Liver (tissue), 9 donors: ENCODE results near the gene USP15. TPM values are rescaled to one million over a fixed set of nuclear protein-coding genes. Genes with fewer than 3 reads are reported as not detected.
A peak's percentile ranks its signal among the peaks of the same experiment; 100 is the strongest.

Experiments used
- DNase-seq: peaks from one replicate; pipeline ENCODE4 v3.0.0-alpha.2; 2017; ENCODE audit warnings: low spot score
- H3K27ac ChIP-seq, 2 donors: one replicate each; pipeline ENCODE4 v1.7.0; 2013; ENCODE audit warnings: inconsistent platforms in 2 of 2, low read length in 2 of 2, control low read depth in 1 of 2, low read depth in 1 of 2, mild to moderate bottlenecking in 1 of 2
- H3K27me3 ChIP-seq, 4 donors: one replicate each; pipeline versions ENCODE4 v1.6.1 to v1.7.0; 2013; ENCODE audit warnings: low read length in 3 of 4, inconsistent platforms in 1 of 4, mild to moderate bottlenecking in 1 of 4, moderate library complexity in 1 of 4; ENCODE audit not compliant: control insufficient read depth in 4 of 4, insufficient read depth in 4 of 4
- H3K36me3 ChIP-seq, 4 donors: one replicate each; pipeline versions ENCODE4 v1.6.1 to v1.7.0; 2013; ENCODE audit warnings: low read length in 3 of 4, mild to moderate bottlenecking in 3 of 4, low read depth in 1 of 4, moderate library complexity in 1 of 4; ENCODE audit not compliant: control insufficient read depth in 4 of 4, insufficient read depth in 3 of 4
- H3K4me1 ChIP-seq, 4 donors: one replicate each; pipeline versions ENCODE4 v1.6.1 to v1.7.0; 2013; ENCODE audit warnings: low read length in 3 of 4, mild to moderate bottlenecking in 3 of 4, moderate library complexity in 1 of 4; ENCODE audit not compliant: control insufficient read depth in 4 of 4, insufficient read depth in 4 of 4
- H3K4me3 ChIP-seq, 3 donors: one replicate each; pipeline versions ENCODE4 v1.6.1 to v1.7.0; 2013; ENCODE audit warnings: low read length in 3 of 3, control low read depth in 1 of 3, low read depth in 1 of 3, mild to moderate bottlenecking in 1 of 3
- H3K9ac ChIP-seq, 2 donors: one replicate each; pipeline ENCODE4 v1.7.0; 2013; ENCODE audit warnings: low read length in 2 of 2, mild to moderate bottlenecking in 2 of 2, moderate library complexity in 2 of 2, control low read depth in 1 of 2, low read depth in 1 of 2
- H3K9me3 ChIP-seq, 4 donors: one replicate each; pipeline versions ENCODE4 v1.6.1 to v1.7.0; 2013; ENCODE audit warnings: low read length in 3 of 4; ENCODE audit not compliant: control insufficient read depth in 4 of 4
- ATF3 ChIP-seq: IDR thresholded peaks from 2 replicates; pipeline ENCODE4 v1.6.1; 2016; ENCODE audit warnings: antibody characterized with exemption
- EGR1 ChIP-seq, 2 donors: IDR thresholded peaks; 2 replicates each; pipeline ENCODE4 v1.6.1; 2016 to 2018; ENCODE audit warnings: antibody characterized with exemption in 2 of 2, low read depth in 2 of 2
- FOXA1 ChIP-seq: IDR thresholded peaks from 2 replicates; pipeline ENCODE4 v1.6.1; 2016; ENCODE audit warnings: antibody characterized with exemption
- FOXA2 ChIP-seq: IDR thresholded peaks from 2 replicates; pipeline ENCODE4 v1.6.1; 2016; ENCODE audit warnings: antibody characterized with exemption
- GABPA ChIP-seq, 2 donors: IDR thresholded peaks in 1 of 2; conservative IDR thresholded peaks in 1 of 2; 2 replicates each; pipeline ENCODE4 v1.6.1; 2016; ENCODE audit warnings: antibody characterized with exemption in 2 of 2, mild to moderate bottlenecking in 1 of 2, moderate library complexity in 1 of 2
- HNF4A ChIP-seq, 2 donors: conservative IDR thresholded peaks; 2 replicates each; pipeline ENCODE4 v1.6.1; 2016; ENCODE audit warnings: antibody characterized with exemption in 2 of 2, mild to moderate bottlenecking in 2 of 2
- HNF4G ChIP-seq: IDR thresholded peaks from 2 replicates; pipeline ENCODE4 v1.6.1; 2016; ENCODE audit warnings: antibody characterized with exemption
- JUND ChIP-seq, 2 donors: IDR thresholded peaks; 2 replicates each; pipeline ENCODE4 v1.6.1; 2016; ENCODE audit warnings: antibody characterized with exemption in 2 of 2
- NR2F2 ChIP-seq: IDR thresholded peaks from 2 replicates; pipeline ENCODE4 v1.6.1; 2016; ENCODE audit warnings: antibody characterized with exemption
- RAD21 ChIP-seq, 2 donors: IDR thresholded peaks; 2 replicates each; pipeline ENCODE4 v1.6.1; 2016; ENCODE audit warnings: antibody characterized with exemption in 2 of 2, mild to moderate bottlenecking in 2 of 2
- REST ChIP-seq: IDR thresholded peaks from 2 replicates; pipeline ENCODE4 v1.6.1; 2016; ENCODE audit warnings: antibody characterized with exemption, mild to moderate bottlenecking
- RXRA ChIP-seq, 2 donors: IDR thresholded peaks; 2 replicates each; pipeline ENCODE4 v1.6.1; 2017 to 2018; ENCODE audit warnings: antibody characterized with exemption in 2 of 2, mild to moderate bottlenecking in 1 of 2
- SP1 ChIP-seq: IDR thresholded peaks from 2 replicates; pipeline ENCODE4 v1.6.1; 2018; ENCODE audit warnings: antibody characterized with exemption, mild to moderate bottlenecking
- TAF1 ChIP-seq: conservative IDR thresholded peaks from 2 replicates; pipeline ENCODE4 v1.6.1; 2016; ENCODE audit warnings: antibody characterized with exemption, mild to moderate bottlenecking
- YY1 ChIP-seq: IDR thresholded peaks from 2 replicates; pipeline ENCODE4 v1.6.1; 2016; ENCODE audit warnings: antibody characterized with exemption, mild to moderate bottlenecking
- ZBTB33 ChIP-seq: IDR thresholded peaks from 2 replicates; pipeline ENCODE4 v1.6.1; 2016; ENCODE audit warnings: antibody characterized with exemption
- WGBS: extraction: QIAGEN DNeasy Blood & Tissue Kit; methylation state at CpG from one replicate; pipeline ENCODE4 v1.1.7; 2013; 5-methylcytosine and 5-hydroxymethylcytosine counted together
- polyA plus RNA-seq, 2 donors: library from polyadenylated mRNA; stranded (reverse) in 1 of 2; unstranded in 1 of 2; fragments of 200-250 nt in 1 of 2; fragments of >200 nt in 1 of 2; fragmentation: Nextera tagmentation in 1 of 2; extraction: Ambion mirVana in 1 of 2; gene quantifications; one replicate each; pipeline versions ENCODE4 v1.2.1 to v1.2.3, GENCODE V29; 2013 to 2015
- total RNA-seq, 2 donors: library from RNA; depleted of rRNA; stranded (reverse); fragments of >200 nt; gene quantifications; one replicate each; pipeline ENCODE4 v1.2.3, GENCODE V29; 2014
- TF ChIP-seq, protein P1 (sequence below): IDR thresholded peaks from 2 replicates; pipeline ENCODE4 v1.6.1; 2016; ENCODE audit warnings: antibody characterized with exemption
- TF ChIP-seq, protein P2 (sequence below): fragments of 150-350 bp; IDR thresholded peaks from 2 replicates; pipeline ENCODE4 v1.5.1; 2017; ENCODE audit warnings: improper control_type of control experiment, low read depth, low read length; ENCODE audit not compliant: missing input control
- donor health status: healthy.
- donor health status: healthy.
- donor health status: healthy.
- donor health status: healthy.
- donor health status: healthy.

USP15 gene
- total and polyA plus RNA-seq, 4 donors = 16.6 to 188 (median 56.5) TPM

DNA sequence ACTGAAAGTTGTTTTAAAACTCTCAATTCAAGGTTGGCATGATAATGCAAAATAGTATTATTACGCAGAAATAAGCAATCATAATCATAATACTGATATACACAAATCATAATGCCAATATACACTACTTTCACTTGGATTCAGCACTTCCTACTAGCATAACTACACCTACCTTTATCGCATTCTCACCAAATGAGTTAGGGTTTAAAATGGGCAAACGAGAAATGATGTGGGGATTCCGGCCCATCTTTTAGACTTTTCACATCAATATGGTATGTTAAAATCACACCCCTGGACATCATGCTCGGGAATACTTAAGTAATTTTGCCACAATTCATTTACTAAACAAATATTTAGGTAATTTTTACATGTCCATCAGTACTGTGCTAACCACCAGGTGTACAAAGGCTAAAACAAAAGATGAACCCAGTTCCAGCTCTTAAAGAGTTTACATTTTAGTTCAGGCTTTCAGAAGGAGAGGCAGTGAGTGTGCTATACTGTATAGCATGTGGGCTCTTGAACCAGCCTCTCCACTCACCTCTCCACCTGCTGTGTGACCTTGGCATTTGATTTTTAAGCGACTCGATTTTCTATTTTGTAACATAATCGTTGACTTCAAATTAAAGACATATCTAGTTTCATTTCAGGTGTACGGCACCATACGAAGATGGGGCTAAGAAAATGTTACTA lies 1.1 kb upstream of the USP15 start:
- Histone ChIP-seq H3K27me3 (no peaks in the 10 kb centered on the region), H3K36me3 (no peaks in the 10 kb centered on the region), H3K4me3 (peak overlapping the region; percentile 84 to 96 (median 93)), H3K4me1 (peaks cover 6 to 31% (median 20%) of the 10 kb centered on the region in 4 donors), H3K9me3 (no peaks in the 10 kb centered on the region), H3K9ac (peak overlapping the region; percentile 91 to 96), H3K27ac (peak overlapping the region; percentile 80 to 97)
- TF ChIP-seq HNF4G (no peak), ZBTB33 (no peak), NR2F2 (no peak), EGR1 (IDR thresholded peaks at IDR 0.05; ENCODE audit: low read depth in 2 of 2) (no peak), SP1 (no peak), TAF1 (no peak), FOXA1 (no peak), FOXA2 (no peak), GABPA (IDR thresholded peaks at IDR 0.05 in 1 of 2, conservative IDR thresholded peaks at IDR 0.05 in 1 of 2) (no peak), HNF4A (conservative IDR thresholded peaks at IDR 0.05) (no peak), REST (no peak), JUND (IDR thresholded peaks at IDR 0.05) (no peak), RXRA (IDR thresholded peaks at IDR 0.05) (no peak), ATF3 (no peak), RAD21 (IDR thresholded peaks at IDR 0.05) (no peak), YY1 (no peak)
- TF ChIP-seq, protein P1, sequence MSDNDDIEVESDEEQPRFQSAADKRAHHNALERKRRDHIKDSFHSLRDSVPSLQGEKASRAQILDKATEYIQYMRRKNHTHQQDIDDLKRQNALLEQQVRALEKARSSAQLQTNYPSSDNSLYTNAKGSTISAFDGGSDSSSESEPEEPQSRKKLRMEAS = no peak
- TF ChIP-seq, protein P2, sequence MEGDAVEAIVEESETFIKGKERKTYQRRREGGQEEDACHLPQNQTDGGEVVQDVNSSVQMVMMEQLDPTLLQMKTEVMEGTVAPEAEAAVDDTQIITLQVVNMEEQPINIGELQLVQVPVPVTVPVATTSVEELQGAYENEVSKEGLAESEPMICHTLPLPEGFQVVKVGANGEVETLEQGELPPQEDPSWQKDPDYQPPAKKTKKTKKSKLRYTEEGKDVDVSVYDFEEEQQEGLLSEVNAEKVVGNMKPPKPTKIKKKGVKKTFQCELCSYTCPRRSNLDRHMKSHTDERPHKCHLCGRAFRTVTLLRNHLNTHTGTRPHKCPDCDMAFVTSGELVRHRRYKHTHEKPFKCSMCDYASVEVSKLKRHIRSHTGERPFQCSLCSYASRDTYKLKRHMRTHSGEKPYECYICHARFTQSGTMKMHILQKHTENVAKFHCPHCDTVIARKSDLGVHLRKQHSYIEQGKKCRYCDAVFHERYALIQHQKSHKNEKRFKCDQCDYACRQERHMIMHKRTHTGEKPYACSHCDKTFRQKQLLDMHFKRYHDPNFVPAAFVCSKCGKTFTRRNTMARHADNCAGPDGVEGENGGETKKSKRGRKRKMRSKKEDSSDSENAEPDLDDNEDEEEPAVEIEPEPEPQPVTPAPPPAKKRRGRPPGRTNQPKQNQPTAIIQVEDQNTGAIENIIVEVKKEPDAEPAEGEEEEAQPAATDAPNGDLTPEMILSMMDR = no peak
- no peak for DNase-seq
- WGBS = 37% methylated on average over 10 of the region's 10 CpGs
